Astrocyte of the cerebellum (primary cell): ENCODE data around the gene NRK.
"Not testable (repeated sequence)": the region's sequence is repeated elsewhere in the genome, so short reads cannot be mapped to it uniquely, and the experiment has no call there.

Experiments used
- DNase-seq: peaks from one replicate; pipeline ENCODE4 v3.0.0-alpha.2; 2011; ENCODE audit warnings: low read depth
- H3K4me3 ChIP-seq: 2 replicates; pipeline ENCODE4 v1.5.1; 2011; ENCODE audit warnings: mild to moderate bottlenecking, low read depth, low read length, moderate library complexity
- in situ Hi-C: cut with HindIII; loops from 2 replicates; pipeline ENCODE4 v1.10.0; 2017; ENCODE audit warnings: low sequenced_read_pairs
- TF ChIP-seq, protein P1 (sequence below): IDR thresholded peaks from 2 replicates; pipeline ENCODE4 v1.5.1; 2012; ENCODE audit warnings: low read length, low read depth, moderate library complexity, mild to moderate bottlenecking; ENCODE audit errors: missing control alignments

Gene NRK, protein sequence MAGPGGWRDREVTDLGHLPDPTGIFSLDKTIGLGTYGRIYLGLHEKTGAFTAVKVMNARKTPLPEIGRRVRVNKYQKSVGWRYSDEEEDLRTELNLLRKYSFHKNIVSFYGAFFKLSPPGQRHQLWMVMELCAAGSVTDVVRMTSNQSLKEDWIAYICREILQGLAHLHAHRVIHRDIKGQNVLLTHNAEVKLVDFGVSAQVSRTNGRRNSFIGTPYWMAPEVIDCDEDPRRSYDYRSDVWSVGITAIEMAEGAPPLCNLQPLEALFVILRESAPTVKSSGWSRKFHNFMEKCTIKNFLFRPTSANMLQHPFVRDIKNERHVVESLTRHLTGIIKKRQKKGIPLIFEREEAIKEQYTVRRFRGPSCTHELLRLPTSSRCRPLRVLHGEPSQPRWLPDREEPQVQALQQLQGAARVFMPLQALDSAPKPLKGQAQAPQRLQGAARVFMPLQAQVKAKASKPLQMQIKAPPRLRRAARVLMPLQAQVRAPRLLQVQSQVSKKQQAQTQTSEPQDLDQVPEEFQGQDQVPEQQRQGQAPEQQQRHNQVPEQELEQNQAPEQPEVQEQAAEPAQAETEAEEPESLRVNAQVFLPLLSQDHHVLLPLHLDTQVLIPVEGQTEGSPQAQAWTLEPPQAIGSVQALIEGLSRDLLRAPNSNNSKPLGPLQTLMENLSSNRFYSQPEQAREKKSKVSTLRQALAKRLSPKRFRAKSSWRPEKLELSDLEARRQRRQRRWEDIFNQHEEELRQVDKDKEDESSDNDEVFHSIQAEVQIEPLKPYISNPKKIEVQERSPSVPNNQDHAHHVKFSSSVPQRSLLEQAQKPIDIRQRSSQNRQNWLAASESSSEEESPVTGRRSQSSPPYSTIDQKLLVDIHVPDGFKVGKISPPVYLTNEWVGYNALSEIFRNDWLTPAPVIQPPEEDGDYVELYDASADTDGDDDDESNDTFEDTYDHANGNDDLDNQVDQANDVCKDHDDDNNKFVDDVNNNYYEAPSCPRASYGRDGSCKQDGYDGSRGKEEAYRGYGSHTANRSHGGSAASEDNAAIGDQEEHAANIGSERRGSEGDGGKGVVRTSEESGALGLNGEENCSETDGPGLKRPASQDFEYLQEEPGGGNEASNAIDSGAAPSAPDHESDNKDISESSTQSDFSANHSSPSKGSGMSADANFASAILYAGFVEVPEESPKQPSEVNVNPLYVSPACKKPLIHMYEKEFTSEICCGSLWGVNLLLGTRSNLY (N-terminal part only)

GRCh38 chrX:105822138-105823091 is at the start of gene NRK:
TSS of gene NRK (plus strand) at chrX:105822539. CDS start at chrX:105822846, 307 bp downstream.
- H3K4me3 ChIP-seq = peak within 1 kb of the TSS; percentile 42
- TF ChIP-seq, protein P1, sequence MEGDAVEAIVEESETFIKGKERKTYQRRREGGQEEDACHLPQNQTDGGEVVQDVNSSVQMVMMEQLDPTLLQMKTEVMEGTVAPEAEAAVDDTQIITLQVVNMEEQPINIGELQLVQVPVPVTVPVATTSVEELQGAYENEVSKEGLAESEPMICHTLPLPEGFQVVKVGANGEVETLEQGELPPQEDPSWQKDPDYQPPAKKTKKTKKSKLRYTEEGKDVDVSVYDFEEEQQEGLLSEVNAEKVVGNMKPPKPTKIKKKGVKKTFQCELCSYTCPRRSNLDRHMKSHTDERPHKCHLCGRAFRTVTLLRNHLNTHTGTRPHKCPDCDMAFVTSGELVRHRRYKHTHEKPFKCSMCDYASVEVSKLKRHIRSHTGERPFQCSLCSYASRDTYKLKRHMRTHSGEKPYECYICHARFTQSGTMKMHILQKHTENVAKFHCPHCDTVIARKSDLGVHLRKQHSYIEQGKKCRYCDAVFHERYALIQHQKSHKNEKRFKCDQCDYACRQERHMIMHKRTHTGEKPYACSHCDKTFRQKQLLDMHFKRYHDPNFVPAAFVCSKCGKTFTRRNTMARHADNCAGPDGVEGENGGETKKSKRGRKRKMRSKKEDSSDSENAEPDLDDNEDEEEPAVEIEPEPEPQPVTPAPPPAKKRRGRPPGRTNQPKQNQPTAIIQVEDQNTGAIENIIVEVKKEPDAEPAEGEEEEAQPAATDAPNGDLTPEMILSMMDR = no peak
- in situ Hi-C loops = no loop called here
- no peak for DNase-seq

DNA sequence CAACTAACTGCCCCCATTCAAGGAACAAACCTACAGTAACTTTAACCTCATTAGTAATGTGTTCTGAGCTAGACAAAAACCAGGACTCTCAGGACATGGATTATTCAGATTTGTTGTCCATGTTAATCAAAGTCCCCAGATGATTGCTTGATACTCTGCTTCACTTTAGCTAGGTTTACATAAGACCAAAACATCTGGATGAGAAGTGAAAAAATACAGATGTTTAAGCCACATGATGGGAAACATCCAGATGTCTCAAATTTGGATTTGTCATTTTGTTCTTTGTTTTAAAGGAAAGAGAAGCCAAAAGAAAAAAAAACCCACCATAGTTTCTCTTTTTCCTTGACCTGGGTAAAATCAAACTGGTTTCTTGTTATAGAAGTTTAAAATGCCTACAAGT is 48.5 kb upstream of the NRK start:
- in situ Hi-C loops = no loop called here
- TF ChIP-seq, protein P1 = no peak
- DNase-seq = no peak
- H3K4me3 ChIP-seq = no peak overlapping the region

GRCh38 chrX:105775679-105776078 is 46.7 kb upstream of the NRK start:
- H3K4me3 ChIP-seq = no peak overlapping the region
- TF ChIP-seq, protein P1 = no peak
- DNase-seq = no peak
- in situ Hi-C loops = no loop called here

DNA sequence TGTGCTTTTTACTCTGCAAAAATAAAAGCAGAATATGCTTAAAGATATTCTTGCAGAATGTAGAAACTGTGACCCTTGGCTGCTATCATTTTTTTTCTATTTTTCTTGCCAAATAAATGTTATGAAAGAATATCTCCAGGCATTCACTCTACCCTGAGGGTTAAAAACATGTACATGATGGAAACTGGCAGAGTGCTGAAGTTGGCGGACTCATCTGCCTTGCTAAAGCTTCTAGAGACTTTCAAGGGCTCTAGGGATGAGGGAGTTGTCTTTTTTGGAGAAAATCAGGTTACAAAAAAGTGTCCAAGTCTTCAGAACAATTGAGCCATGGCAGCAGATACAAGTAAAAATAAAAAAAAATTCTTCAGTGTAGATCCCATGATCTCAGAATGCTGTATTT is 40.5 kb upstream of the NRK start:
- no peak overlapping the region for H3K4me3 ChIP-seq
- no peak for DNase-seq

DNA sequence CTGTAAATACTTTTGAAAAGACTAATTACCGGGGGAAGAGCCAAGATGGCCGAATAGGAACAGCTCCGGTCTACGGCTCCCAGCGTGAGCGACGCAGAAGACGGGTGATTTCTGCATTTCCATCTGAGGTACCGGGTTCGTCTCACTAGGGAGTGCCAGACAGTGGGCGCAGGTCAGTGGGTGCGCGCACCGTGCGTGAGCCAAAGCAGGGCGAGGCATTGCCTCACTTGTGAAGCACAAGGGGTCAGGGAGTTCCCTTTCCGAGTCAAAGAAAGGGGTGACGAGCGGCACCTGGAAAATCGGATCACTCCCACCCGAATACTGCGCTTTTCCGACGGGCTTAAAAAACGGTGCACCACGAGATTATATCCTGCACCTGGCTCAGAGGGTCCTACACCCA is 25.5 kb upstream of the NRK start:
- DNase-seq, in situ Hi-C loops: not testable (repeated sequence)

More for the DNA sequence above, 40.5 kb upstream of the NRK start:
- TF ChIP-seq, protein P1 = no peak
- in situ Hi-C loops = no loop called here

DNA sequence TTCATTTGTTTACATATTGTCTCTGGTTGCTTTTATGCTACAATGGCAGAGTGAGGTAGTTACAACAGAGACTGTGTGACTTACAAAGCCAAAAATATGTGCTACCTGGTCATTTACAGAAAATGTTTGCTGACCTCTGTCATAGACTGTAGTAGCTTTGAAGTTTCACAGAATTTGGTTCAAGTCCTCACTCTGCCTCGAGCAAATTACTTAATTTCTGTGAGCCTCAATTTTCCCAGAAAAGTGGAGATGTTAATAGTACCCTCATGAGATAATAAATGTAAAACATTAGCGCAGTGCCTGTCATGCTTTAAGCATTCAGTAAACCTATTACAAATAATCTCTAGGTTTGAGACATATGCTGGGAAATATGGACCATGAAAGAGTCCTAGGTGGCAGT is 18.4 kb upstream of the NRK start:
- TF ChIP-seq, protein P1 = no peak
- DNase-seq = no peak
- no peak overlapping the region for H3K4me3 ChIP-seq
- in situ Hi-C loops = no loop called here

More for the DNA sequence above, 25.5 kb upstream of the NRK start:
- H3K4me3 ChIP-seq = not testable (repeated sequence)

- in situ Hi-C loops, H3K4me3 ChIP-seq, DNase-seq: not testable (repeated sequence)
Measured at GRCh38 chrX:105805655-105806054, 16.7 kb upstream of the NRK start.
